ENCODE results near the gene PLAAT2.

The PLAAT2 gene

GRCh38 chr11:63590024-63590788 is 27.0 kb upstream of the PLAAT2 start:
- no peak for TF ChIP-seq FOXP2 (optimal IDR thresholded peaks at IDR 0.05; ENCODE audit: borderline replicate concordance, extremely low read depth, extremely low read length, insufficient read depth)
- TF ChIP-seq POLR2AphosphoS5 (IDR thresholded peaks at IDR 0.05; ENCODE audit: low read depth, low read length): no peak
- TF ChIP-seq SIN3A (IDR thresholded peaks at IDR 0.05; ENCODE audit: borderline replicate concordance, insufficient read depth, low read length): no peak
- TF ChIP-seq TAF1 (IDR thresholded peaks at IDR 0.05; ENCODE audit: borderline replicate concordance, insufficient read depth, low read length): no peak
- TF ChIP-seq REST (IDR thresholded peaks at IDR 0.05; ENCODE audit: insufficient read depth in 1 of 2, low read depth in 2 of 2, low read length in 2 of 2): no peak

GRCh38 chr11:63589000-63589399 is 25.8 kb upstream of the PLAAT2 start:
- TF ChIP-seq FOXP2 (optimal IDR thresholded peaks at IDR 0.05; ENCODE audit: borderline replicate concordance, extremely low read depth, extremely low read length, insufficient read depth): no peak
- no peak for TF ChIP-seq POLR2AphosphoS5 (IDR thresholded peaks at IDR 0.05; ENCODE audit: low read depth, low read length)
- TF ChIP-seq REST (IDR thresholded peaks at IDR 0.05; ENCODE audit: insufficient read depth in 1 of 2, low read depth in 2 of 2, low read length in 2 of 2): no peak
- no peak for TF ChIP-seq SIN3A (IDR thresholded peaks at IDR 0.05; ENCODE audit: borderline replicate concordance, insufficient read depth, low read length)
- no peak for TF ChIP-seq TAF1 (IDR thresholded peaks at IDR 0.05; ENCODE audit: borderline replicate concordance, insufficient read depth, low read length)

GRCh38 chr11:63586451-63587166 is 23.4 kb upstream of the PLAAT2 start:
- no peak for TF ChIP-seq REST (IDR thresholded peaks at IDR 0.05; ENCODE audit: insufficient read depth in 1 of 2, low read depth in 2 of 2, low read length in 2 of 2)
- no peak for TF ChIP-seq SIN3A (IDR thresholded peaks at IDR 0.05; ENCODE audit: borderline replicate concordance, insufficient read depth, low read length)
- TF ChIP-seq FOXP2 (optimal IDR thresholded peaks at IDR 0.05; ENCODE audit: borderline replicate concordance, extremely low read depth, extremely low read length, insufficient read depth): no peak

- TF ChIP-seq POLR2AphosphoS5 (IDR thresholded peaks at IDR 0.05; ENCODE audit: low read depth, low read length): no peak
These were observed 20.1 kb upstream of the PLAAT2 start for GRCh38 chr11:63583357-63583677.

- TF ChIP-seq REST (IDR thresholded peaks at IDR 0.05; ENCODE audit: insufficient read depth in 1 of 2, low read depth in 2 of 2, low read length in 2 of 2): no peak
- TF ChIP-seq SIN3A (IDR thresholded peaks at IDR 0.05; ENCODE audit: borderline replicate concordance, insufficient read depth, low read length): no peak
- TF ChIP-seq POLR2AphosphoS5 (IDR thresholded peaks at IDR 0.05; ENCODE audit: low read depth, low read length): no peak
- TF ChIP-seq FOXP2 (optimal IDR thresholded peaks at IDR 0.05; ENCODE audit: borderline replicate concordance, extremely low read depth, extremely low read length, insufficient read depth): no peak
- no peak for TF ChIP-seq TAF1 (IDR thresholded peaks at IDR 0.05; ENCODE audit: borderline replicate concordance, insufficient read depth, low read length)
These were observed 11.8 kb upstream of the PLAAT2 start for GRCh38 chr11:63574856-63575602.

Measured in PFSK-1 (cell line).